Stimulated activated CD4-positive, alpha-beta T cell treated with anti-CD3 and anti-CD28 coated beads, Interleukin-4, amount 100 ng/mL, for 24 hours (primary cell): ENCODE measurements around the gene HOPX.
"Not testable (repeated sequence)": the region's sequence is repeated elsewhere in the genome, so short reads cannot be mapped to it uniquely, and the experiment has no call there.

Experiments used
- DNase-seq: peaks from one replicate; pipeline ENCODE4 v3.0.0-alpha.2; 2020

The HOPX gene, protein sequence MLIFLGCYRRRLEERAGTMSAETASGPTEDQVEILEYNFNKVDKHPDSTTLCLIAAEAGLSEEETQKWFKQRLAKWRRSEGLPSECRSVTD

DNA sequence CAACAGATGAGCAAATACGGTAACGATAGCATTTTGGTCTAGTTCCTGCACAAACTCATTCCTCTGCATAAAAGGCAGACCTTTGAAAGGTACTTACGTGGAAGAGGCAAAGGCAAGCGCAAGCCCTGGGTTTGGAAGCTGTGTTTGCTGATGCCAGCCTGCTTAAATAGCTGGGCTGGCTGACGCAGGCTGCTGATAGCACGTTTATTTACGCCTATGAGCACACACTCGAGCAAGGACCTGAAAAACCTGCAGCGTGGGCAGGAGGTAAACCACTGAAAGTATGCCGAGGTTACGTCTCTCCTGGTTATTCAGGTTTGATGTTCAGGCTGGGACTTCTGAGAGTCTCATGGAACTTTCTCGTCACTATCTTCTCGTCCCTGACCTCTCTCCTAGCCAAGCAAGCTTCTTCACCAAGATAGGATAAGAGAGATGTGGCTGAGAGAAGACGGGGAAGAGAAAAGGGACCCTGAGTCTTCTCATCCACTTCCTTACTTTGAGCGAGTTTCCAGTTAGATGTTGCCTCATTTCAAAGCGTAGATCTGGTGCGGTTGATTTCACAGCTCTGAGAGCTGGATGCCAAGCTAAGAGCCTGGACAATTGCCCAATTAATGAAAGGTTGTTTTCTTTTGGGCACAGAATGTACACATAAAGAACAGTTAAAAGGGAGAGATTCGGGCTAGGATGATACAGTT, at the start of gene HOPX:
TSS of gene HOPX (minus strand) at position 139 of the 695 bp plus-strand sequence. CDS start 23,480 bp downstream, outside the sequence.
- DNase-seq = peak; percentile 83

DNA sequence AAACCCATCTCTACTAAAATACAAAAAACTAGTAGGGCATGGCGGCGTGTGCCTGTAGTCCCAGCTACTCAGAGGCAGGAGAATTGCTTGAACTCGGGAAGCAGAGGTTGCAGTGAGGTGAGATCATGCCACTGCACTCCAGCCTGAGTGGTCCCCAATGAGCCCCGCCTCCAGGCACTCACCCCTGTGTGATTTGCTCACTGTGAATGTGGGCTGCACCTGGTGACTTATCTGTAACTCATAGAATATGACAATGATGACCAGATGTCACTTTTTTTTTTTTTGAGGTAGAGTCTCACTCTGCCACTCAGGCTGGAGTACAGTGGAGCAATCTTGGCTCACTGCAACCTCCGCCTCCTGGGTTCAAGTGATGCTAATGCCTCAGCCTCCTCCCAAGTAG, 49.0 kb upstream of the HOPX start:
- DNase-seq = no peak

DNA sequence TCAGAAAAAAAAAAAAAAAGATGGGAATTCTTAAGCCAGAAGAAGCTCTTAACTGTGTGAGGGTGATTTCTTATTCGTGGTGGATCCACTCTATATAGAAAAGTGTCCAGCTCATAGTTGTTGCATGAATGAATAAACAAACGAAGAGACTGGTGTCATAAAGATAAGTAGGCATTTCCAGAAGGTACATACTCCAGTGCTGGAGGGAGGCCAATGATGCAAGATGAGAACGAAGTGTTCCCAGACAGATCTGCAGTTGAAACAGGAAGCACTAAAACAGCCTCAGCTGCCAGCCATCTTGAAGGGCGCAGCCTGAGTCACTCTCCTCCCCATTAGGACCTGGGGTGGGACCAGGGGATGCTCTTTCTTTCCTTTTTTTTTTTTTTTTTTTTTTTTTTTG, 47.4 kb upstream of the HOPX start:
- DNase-seq = no peak

GRCh38 chr4:56727150-56727549, 46.1 kb upstream of the HOPX start:
- DNase-seq = no peak

GRCh38 chr4:56726593-56726992, 45.5 kb upstream of the HOPX start:
- not testable (repeated sequence) for DNase-seq

DNA sequence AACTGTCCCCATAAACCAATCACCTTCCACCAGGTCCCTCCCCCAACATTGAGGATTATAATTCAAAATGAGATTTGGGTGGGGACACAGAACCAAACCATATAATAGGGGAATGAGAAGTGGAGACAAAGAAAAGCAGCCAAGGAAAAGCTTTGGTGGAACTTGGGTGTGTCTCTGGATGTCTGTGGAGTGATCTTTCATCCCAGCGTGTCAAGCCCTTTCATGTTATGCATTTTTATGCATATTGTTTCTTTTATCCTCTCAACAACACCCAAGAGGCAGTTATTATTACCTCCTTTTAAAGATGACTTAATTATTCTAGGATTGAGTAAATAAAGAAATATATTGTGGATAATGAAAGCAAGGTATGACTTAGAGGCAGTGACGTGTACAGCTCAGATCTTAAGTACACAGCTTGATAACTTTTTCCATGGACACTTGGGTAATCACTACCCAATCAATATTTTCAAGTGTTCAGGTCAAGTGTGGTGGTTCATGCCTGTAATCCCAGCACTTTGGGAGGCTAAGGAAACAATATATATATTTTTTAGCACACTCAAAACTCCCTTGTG, 42.6 kb upstream of the HOPX start:
- no peak for DNase-seq

- DNase-seq = peak; percentile 48
Measured at GRCh38 chr4:56723201-56723605, 42.1 kb upstream of the HOPX start.

DNA sequence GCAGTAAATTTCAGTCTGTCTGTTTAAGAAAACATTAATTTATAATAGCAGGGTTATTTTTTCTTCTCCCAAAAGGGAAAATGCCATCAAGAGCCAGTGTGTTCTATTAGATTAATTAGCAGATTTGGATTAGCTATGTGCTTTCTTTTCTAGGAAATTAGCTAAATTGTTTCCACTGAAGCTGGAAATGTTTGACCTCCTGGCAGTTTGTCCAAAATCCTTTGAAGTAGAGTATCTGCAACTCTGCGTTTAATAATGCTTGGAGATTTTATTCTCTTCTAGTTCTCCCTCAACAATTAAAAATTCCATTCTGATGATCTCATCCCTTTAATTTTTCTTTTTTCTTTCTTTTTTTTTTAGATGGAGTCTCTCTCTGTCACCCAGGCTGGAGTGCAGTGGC, 27.1 kb upstream of the HOPX start:
- no peak for DNase-seq

DNA sequence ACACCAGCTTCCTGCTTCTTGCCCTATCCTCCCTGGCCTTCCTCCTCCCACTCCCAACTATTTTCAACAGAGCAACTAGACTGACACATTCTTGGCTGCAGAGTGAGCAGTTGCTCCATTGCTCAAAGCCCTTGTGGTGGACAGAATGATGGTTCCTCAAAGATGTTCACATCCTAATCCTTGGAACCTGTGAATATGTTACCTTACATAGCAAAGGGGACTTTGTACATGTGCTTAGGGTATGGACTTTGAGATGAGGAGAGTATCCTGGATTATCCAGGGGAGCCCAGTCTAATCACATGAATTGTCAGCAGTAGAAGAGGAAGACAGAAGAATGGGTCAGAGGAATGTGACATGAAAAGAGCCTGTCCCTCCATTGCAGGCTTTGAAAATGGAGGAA, 24.9 kb upstream of the HOPX start:
- no peak for DNase-seq

GRCh38 chr4:56705334-56705733, 24.2 kb upstream of the HOPX start:
- no peak for DNase-seq

DNA sequence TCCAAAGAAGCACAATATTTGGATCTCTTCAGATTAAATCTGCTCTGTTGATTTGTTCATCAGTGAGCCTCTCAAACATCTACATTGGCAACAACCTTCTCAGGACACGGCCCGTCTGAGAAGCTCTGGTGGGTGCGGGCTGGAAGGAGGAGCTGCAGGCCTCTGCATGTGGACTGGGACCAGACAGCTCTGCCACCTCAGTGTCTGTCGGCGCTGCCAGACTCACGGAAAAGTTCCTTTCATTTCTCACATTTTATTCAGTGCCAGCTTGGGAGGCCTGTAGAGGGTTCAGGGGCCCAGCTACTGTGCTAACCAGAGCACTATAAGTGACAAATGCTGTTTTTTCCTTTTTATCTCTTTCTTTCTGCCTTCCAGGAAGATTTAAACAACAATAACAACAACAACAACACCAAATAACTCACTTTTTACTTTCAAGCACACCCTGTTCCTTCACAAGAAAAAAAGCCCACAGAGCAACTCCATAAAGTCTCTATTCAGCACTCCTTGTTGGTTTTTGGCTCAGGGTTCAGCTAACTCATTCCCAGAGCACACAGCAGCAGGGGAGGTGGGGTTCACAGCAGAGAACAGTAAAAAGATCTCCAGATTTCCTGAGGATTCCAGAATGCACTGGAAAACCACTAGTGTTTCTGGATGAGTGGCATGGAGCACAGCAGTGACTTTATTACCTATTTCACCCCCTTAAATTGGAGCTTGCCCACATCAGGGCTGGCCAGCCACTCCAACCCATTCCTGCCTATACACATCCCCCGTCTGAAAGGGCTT, 23.2 kb upstream of the HOPX start:
- no peak for DNase-seq

DNA sequence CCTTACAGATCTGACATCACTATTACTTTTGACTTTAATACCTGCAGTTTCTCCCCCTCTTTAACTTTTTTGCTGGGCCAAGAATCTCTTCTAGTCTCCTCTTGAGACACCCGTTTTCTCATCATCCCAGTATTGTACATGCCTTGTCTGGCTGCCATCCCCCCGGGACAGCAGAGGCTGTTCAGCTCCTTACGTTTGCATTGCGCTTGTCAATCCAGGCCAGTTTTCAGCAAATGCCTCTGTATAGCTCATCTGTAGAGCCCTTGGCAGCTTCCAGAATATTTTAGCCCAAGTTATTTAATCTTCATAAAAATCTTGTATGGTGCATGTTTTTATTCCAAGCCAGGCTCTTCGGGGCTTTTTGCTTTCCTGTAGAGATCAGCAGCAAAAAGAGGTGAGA, 22.3 kb upstream of the HOPX start:
- no peak for DNase-seq

DNA sequence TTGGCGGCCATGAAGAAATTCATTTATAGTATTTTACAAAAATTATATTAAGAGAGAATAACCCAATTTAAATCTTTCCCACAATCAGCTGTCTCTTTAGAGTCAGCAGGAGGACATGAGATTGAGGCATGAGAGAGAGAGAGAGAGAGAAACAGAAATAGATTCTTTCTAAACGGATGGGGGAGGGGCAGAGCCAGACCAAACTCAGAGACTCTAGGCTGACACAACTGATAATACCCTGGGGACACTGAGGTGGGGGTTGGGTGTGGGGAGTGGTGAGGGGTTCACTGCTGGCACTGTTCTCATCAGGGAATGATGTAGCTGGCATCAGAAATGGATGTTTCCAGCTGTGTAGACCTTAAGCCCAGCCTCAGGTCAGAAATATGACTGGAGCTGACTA, 20.5 kb upstream of the HOPX start:
- no peak for DNase-seq

DNA sequence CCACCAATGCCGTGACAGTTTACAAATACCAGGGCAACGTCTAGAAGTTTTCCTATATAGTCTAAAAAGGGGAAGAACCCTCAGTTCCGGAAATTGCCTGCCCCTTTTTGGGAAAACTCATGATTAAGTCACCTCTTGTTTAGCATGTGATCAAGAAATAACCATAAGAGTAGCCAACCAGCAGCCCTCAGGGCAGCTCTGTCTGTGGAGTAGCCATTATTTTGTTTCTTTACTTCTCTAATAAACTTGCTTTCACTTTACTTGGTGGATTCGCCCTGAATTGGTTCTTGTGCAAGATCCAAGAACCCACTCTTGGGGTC, 20.0 kb upstream of the HOPX start:
- no peak for DNase-seq

DNA sequence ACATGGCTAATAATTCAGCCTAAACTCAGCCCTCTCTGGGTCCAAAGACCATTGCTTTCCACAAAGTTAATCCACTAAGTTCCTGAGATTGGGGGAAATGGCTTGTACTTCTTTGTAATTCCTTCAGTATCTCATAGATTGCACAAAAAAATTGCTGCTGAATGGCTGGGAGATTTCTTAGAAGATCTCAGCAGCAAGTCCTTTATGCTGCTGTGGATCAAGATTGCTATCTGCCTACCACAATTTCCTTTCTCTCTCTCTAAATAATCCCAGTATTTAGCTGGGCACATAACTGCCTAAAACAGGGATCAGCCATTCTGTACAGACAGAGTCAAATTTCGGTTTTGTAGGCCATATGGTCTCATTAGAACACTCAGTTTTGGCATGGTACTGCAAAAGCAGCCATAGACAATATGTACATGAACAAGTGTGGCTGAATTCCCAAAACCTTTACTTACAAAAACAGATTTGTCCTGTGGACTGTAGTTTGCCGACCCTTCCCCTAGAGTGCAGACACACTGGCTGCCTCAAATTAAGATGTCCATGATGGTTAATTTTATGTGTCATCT, 18.5 kb upstream of the HOPX start:
- DNase-seq = no peak

DNA sequence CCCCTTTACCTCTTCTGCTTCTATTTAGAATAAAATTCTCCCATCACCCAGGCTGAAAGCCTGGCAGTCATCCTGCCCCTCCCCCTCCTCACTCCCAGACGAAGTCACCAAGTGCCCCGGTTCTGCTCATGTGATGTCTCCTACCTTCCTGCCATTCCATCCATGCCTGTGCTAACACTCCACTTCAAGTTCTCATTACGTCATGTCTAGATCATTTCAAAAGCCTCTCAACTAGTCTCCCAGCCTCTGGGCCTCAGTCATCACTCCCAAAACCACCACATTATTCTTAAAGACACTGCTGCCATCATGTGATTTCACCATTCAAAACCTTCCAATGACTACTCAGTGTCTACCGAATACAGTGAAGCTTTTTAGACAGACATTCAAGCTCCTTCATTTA, 17.2 kb upstream of the HOPX start:
- DNase-seq = no peak

DNA sequence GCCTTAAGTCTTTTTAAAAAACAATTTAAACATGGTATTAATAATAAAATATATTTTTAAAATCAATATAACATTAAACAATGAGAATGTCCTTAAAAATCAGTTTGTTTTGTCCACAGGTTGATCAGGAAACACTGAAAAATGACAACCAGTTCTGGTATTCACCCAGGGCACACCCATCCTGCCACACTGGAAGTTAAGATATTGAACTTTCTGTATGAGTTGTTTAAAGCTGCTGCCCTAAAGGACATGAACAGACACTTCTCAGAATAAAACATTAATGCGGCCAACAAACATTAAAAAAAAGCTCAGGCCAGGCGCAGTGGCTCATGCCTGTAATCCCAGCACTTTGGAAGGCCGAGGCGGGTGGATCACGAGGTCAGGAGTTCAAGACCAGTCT, 15.0 kb upstream of the HOPX start:
- no peak for DNase-seq

DNA sequence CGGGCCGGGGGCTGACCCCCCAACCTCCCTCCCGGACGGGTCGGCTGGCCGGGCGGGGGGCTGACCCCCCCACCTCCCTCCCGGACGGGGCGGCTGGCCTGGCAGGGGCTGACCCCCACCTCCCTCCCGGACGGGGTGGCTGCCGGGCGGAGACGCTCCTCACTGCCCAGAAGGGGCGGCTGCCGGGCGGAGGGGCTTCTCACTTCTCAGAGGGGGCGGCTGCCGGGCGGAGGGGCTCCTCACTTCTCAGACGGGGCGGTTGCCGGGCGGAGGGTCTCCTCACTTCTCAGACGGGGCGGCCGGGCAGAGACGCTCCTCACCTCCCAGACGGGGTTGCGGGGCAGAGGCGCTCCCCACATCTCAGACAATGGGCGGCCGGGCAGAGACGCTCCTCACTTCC, 12.4 kb upstream of the HOPX start:
- DNase-seq = not testable (repeated sequence)

DNA sequence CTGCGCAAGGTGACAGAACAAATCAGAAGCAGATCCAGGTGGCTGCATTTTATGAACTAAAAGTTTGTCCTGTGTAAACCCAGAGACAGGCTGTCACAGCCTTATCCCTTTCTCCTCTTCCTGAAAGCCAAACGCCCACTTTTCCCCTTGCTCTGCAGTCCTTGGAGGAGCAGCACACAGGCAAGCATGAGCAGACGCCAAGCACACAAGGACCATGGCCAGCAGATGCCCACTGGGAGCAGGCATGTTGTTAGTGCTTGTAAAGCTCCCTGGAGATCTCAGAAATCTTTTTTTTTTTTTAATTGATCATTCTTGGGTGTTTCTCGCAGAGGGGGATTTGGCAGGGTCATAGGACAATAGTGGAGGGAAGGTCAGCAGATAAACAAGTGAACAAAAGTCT, 11.5 kb upstream of the HOPX start:
- DNase-seq = no peak

- DNase-seq = no peak
Measured at GRCh38 chr4:56691425-56691824, 10.3 kb upstream of the HOPX start.

- no peak for DNase-seq
Measured at GRCh38 chr4:56690393-56690792, 9.3 kb upstream of the HOPX start.

DNA sequence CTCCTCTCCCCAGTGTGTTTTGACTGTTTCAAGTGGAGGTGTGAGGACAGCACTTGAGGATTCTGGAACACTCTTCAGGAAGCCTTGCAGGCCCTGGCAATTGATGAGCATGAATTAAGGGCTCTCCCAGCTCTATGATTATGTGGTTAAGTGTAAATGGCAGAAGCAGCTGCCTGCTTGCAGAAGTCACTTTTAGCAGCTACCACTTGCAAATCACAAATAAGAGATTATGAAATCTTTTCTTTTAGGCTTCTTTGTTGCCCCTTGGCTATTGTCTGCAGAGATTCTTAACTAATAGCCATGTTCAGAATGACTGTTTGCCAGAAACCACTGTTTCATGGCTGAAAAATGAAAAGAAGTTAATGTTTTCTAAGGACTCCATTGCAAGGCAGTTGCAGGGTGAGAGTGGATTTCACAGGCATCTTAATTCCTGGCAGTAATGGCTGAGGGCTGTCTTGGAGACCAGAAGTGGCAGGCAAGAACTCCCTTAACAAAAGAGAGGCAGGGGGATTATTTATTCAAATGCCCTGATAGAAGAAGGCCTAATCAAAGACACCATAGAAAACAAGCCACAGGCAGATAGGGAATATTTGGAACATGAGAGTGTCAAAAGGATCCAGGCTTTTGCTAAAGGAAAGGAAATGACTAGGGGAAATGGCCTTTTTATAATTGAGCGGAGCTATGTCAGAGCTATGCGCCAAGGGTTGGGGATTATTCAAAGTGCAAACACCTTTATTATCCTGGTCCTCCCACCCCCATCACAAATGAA, 8.3 kb upstream of the HOPX start:
- no peak for DNase-seq

GRCh38 chr4:56688094-56688647, 7.1 kb upstream of the HOPX start:
- DNase-seq = no peak
